Memory B cell (primary cell): Measurements from ENCODE around the gene NUDCD3.

Experiments used
- ATAC-seq: fragments of 150-1000 bp; cut with Tn5 transposase; 2 replicates; pipeline ENCODE4 v1.10.0; 2021; ENCODE audit warnings: low read depth, mild to moderate bottlenecking, moderate library complexity
- DNase-seq, 2 donors: peaks; one replicate each; pipeline ENCODE4 v3.0.0; 2022; ENCODE audit warnings: low spot score in 2 of 2
- H3K27ac Mint-ChIP-seq: one replicate; pipeline ENCODE4 v1.8.0; 2022; ENCODE audit warnings: mild to moderate bottlenecking, moderate library complexity, mixed read lengths
- H3K27me3 Mint-ChIP-seq: one replicate; pipeline ENCODE4 v1.8.0; 2022; ENCODE audit warnings: mixed read lengths
- H3K36me3 Mint-ChIP-seq: one replicate; pipeline ENCODE4 v1.8.0; 2022; ENCODE audit warnings: mild to moderate bottlenecking, mixed read lengths
- H3K4me1 Mint-ChIP-seq: one replicate; pipeline ENCODE4 v1.8.0; 2022; ENCODE audit warnings: mixed read lengths
- H3K4me3 Mint-ChIP-seq: one replicate; pipeline ENCODE4 v1.8.0; 2022; ENCODE audit warnings: mild to moderate bottlenecking, moderate library complexity, mixed read lengths
- H3K9me3 Mint-ChIP-seq: one replicate; pipeline ENCODE4 v1.8.0; 2022; ENCODE audit warnings: mixed read lengths

NUDCD3 gene

GRCh38 chr7:44330331-44330730 is 160.1 kb downstream of the NUDCD3 start:
- ATAC-seq (no peak), DNase-seq (no peak)
- Mint-ChIP-seq H3K4me3 (no peak overlapping the region), H3K27ac (no peak overlapping the region), H3K4me1 (peaks cover 10% of the 10 kb centered on the region), H3K9me3 (peaks cover 3% of the 10 kb centered on the region), H3K27me3 (peaks cover 16% of the 10 kb centered on the region), H3K36me3 (no peaks in the 10 kb centered on the region)

DNA sequence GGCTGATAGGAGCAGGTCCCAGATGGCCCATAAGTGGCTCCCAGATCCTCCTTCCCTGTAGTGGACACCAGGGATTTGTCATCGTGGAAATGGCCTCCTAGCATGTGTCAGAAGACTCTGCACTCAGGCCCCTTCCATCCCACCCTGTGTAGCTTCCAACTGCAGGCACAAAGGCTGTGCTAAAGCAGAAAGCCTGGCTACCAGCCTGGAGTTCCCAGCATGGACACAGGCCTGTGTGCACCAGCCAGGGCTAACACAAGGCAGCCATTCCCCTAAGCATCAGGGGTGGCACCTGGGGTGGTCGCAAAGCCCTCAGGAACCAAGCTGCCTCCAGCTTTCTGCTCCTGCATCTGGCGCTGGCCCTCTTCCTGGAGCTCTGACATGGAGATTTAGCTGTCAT is 160.6 kb downstream of the NUDCD3 start:
- H3K27ac Mint-ChIP-seq = no peak overlapping the region

More for the DNA sequence above, 160.6 kb downstream of the NUDCD3 start:
- Mint-ChIP-seq H3K4me1 (peaks cover 10% of the 10 kb centered on the region), H3K27me3 (peaks cover 16% of the 10 kb centered on the region), H3K36me3 (no peaks in the 10 kb centered on the region), H3K9me3 (peaks cover 3% of the 10 kb centered on the region), H3K4me3 (no peak overlapping the region)
- ATAC-seq (no peak), DNase-seq (no peak)
